Measurements from ENCODE around the gene ENSA. TPM values are rescaled to one million over a fixed set of nuclear protein-coding genes. Genes with fewer than 3 reads are reported as not detected.
"Not testable (repeated sequence)": the region's sequence is repeated elsewhere in the genome, so short reads cannot be mapped to it uniquely, and the experiment has no call there.

ENSA gene
- total RNA-seq, 1 donor from 2014 or later = 200 TPM

GRCh38 chr1:150621497-150622302 is 7.7 kb downstream of the ENSA start:
- DNase-seq = peak; percentile 87

DNA sequence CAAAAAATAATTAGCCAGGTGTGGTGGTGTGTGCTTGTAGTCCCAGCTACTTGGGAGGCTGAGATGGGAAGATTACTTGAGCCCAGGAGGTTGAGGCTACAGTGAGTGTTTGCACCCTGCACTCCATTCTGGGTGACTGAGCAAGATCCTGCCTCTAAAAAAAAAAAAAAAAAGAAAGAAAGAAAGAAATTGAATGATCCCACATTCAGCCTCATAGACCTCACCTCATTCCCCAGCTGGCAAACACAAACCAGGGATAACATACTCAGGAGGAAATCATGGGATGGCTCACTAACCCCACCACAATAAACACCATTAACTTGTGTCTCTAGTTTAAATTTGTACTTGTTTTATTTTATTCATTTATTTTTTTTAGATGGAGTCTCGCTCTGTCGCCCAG is 8.5 kb downstream of the ENSA start:
- DNase-seq = no peak

DNA sequence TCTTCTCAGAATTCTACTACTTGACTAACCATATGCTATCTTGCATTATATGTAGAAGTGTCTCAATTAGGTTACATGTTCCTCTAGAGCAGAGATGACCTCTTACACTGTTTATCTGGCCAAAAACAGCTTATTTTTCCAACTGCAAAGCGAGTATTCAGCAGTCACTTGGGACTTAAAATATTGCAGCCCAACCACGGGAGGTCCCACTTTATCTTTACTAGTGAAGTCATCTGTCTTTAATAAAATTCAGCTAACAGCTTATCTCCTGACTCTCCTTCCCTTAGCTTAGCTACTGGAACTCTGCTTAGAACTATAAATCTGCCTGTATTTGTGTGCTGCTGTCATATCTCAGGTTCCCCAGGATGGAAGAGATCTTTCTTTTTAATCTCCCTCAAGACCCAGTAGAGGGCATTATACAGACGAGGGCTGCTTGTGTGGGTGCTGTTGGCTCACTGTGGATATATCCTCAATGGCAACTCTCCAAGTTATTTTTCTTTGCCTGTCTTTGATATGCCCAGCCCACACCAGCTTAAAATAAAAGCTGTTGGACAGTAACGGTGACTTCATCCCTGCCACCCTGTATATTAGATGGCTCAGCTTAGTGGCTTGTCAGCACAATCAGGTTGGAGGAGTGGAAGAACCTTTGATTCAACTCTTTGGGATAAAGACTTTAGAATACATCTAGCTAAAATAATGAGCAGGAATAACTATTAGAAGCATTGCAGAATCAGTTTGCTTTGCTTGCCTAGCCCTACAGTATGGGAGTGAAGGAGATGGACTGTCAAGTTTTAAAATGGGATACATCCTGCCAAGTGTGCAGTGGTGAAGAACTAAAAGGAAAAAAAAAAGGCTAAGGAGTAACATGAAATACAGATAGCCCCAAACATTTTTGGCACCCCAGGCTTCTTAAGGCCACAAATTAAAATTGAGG is 9.6 kb downstream of the ENSA start:
- peak; percentile 84 for DNase-seq

- DNase-seq = peak; percentile 29
These were observed 13.8 kb downstream of the ENSA start for GRCh38 chr1:150615346-150616201.

GRCh38 chr1:150613061-150613920 is 16.1 kb downstream of the ENSA start:
- DNase-seq = peak; percentile 97

DNA sequence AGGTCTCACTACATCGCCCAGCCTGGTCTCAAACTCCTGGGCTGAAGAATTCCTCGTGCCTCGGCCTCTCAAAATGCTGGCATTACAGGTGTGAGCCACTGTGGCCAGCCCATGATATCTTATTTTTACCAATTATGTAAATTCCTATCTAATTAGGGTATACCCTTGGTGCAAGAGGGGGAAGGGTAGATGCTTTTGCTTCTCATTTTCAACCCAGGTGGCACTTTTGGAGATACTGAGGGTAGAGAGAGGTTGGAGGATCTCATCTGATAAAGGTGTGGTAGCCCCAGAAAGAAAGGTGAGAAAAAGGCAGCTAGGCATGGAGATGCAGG is 17.4 kb downstream of the ENSA start:
- no peak for DNase-seq

- DNase-seq = no peak
These were observed 18.8 kb downstream of the ENSA start for GRCh38 chr1:150610576-150610975.

- peak; percentile 51 for DNase-seq
These were observed 19.7 kb downstream of the ENSA start for GRCh38 chr1:150609732-150610131.

DNA sequence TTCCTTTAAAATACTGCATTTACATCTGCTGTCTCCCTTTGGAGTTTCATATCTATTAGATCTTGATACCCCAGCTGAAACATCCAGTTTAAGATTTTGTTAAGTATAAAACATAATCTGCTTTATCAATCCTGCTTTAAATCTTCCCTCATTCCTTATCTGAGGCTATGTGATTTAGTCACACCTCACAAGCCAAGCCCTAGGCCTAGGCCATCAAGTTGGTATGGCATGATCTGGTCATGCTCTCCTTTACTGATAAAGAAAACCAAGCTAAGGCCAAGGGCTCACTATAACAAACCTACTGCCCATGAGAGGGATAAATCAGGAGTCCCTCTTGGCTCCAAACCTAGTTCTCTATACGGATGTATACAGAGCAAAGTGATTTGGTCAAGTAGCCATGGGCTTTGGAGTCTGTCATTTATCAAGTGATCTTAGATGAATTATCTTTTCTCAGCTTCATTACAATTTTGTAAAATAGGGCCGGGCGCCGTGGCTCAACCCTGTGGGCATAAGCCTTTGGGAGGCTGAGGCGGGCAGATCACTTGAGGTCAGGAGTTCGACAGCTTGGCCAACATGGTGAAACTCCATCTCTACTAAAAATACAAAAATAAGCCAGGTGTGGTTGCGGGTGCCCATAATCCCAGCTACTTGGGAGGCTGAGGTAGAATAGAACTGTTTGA is 22.8 kb downstream of the ENSA start:
- no peak for DNase-seq

- DNase-seq = not testable (repeated sequence)
These were observed 24.0 kb downstream of the ENSA start for GRCh38 chr1:150605451-150605731.

DNA sequence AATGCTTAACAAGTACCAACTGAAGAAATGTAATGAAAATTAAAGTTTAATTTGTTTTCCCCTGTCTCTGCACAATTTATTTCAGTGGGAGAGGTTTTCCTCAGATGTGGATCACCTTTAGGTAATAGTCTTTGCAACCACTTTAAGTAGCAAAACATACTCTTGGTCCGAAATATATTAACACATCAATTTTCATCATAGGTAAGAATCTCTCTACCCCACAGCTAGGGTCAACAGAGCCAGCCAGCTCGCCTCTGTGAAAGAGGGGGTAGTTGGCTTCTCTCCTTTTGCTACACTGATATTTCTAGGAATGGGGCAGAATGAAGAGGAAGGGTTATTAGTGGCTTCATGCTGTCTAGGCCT is 25.2 kb downstream of the ENSA start:
- no peak for DNase-seq

DNA sequence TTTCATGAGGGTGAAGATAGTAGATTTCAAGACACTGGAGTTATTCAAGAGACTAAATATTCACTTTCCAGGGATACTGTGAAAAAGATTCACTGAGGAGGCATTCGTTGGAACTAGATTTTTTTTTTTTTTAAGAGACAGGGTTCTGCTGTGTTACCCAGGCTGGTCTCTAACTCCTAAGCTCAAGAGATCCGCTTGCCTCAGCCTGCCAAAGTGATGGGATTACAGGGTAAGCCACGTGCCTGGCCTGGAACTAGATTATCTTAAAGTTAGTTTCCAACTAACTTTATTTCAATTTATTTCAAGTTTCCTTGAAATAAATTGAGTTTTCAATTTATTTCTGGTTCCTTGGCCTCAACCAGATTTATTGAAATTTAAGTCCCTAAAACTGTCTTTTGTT is 25.7 kb downstream of the ENSA start:
- DNase-seq = no peak

DNA sequence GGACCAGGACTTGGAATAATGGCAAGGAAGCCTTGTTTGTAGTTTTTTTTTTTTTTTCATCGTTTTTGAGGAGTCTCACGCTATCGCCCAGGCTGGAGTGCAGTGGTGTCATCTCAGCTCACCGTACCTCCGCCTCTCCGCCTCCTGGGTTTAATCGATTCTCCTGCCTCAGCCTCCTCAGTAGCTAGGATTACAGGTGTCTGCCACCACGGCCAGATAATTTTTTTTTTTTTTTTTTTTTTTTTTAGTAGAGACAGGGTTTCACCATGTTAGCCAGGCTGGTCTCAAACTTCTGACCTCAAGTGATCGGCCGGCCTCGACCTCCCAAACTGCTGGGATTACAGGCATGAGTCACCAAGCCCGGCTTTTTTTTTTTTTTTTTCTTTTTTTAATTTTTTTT is 27.0 kb downstream of the ENSA start:
- DNase-seq = not testable (repeated sequence)

- DNase-seq = no peak
These were observed 27.9 kb downstream of the ENSA start for GRCh38 chr1:150601540-150601939.

DNA sequence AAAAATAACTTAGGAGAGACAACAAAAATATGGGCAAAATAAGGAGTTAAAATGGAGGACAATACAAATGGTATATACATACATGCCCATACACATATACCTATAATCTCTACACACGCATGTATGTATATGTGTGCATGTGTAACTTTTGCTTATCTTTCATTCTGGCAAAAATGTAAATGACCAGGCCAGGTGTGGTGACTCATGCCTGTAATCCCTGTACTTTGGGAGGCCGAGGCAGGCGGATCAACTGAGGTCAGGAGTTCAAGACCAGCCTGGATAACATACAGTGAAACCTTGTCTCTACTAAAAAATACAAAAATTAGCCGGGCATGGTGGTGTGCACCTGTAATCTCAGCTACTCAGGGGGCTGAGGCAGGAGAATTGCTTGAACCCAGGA is 31.1 kb downstream of the ENSA start:
- DNase-seq = not testable (repeated sequence)

DNA sequence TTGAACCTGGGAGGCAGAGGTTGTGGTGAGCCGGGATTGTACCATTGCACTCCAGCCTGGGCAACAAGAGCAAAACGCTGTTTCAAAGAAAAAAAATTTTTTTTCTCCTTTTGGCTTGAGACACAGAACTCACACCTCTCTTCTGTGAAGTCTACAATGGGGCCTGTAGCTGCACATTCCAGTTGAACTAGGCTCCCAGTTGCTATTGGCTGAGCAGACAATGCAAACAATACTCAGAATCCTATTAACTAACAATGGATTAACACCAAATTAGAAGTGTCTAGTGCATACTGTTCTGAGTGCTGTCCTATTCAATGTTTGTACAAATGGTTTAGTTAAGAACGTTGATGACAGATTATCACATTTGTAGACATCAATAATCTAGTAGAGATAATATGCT is 32.4 kb downstream of the ENSA start:
- no peak for DNase-seq

DNA sequence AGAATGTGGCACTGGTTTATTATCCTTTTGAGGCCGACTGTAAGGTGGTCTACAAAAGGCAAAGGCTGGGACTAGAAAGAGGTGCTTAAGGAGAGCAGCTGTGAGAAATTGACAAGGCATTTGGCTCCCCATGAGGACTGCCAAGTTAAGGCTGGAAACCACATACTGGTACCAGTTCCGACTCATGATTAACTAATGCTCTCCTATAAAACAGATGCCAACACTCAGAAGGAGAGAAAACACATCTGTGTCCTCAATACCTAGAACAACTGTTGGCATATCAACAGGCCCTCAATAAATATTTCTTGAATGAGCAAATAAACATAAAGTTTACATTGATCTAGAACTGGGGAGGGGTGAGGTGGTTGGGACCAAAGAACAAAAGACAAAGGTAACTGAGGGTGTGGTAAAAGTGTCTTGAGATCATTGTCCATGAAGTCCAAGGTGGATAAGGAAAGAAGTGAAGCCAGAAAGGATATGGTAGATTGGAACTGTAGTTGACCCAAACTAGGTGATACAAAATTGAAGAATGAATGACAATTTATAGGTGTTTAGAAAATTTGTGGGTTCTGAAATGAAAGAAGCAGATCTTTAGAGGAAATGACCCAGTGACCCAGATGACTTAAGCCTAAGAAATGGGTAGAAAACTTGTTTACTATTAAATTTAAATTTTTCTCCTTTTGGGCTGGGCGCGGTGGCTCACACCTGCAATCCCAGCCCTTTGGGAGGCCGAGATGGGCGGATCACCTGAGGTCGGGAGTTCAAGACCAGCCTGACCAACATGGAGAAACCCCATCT is 33.1 kb downstream of the ENSA start:
- DNase-seq = no peak

- no peak for DNase-seq
These were observed 47.0 kb downstream of the ENSA start for GRCh38 chr1:150582371-150582770.

GRCh38 chr1:150581962-150582361 is 47.5 kb downstream of the ENSA start:
- not testable (repeated sequence) for DNase-seq

- DNase-seq = not testable (repeated sequence)
These were observed 48.0 kb downstream of the ENSA start for GRCh38 chr1:150581437-150581836.

- DNase-seq = not testable (repeated sequence)
These were observed 48.4 kb downstream of the ENSA start for GRCh38 chr1:150580966-150581365.
